T-helper 2 cell treated with Interferon-gamma antibody and Interleukin-4, amounts not matched to agents 5 μg/mL and 100 μg/mL, for 36 hours (primary cell): Measurements from ENCODE around the gene GLB1L.
A peak's percentile ranks its signal among the peaks of the same experiment; 100 is the strongest.
"Not testable (repeated sequence)": the region's sequence is repeated elsewhere in the genome, so short reads cannot be mapped to it uniquely, and the experiment has no call there.

ENCODE experiments used
- DNase-seq: peaks from one replicate; pipeline ENCODE4 v3.0.0; 2021; ENCODE audit warnings: low spot score
- H3K27ac Mint-ChIP-seq: one replicate; pipeline ENCODE4 v1.8.0; 2021; ENCODE audit warnings: mild to moderate bottlenecking, mixed read lengths
- H3K27me3 Mint-ChIP-seq: one replicate; pipeline ENCODE4 v1.8.0; 2021; ENCODE audit warnings: low read depth, mixed read lengths
- H3K36me3 Mint-ChIP-seq: one replicate; pipeline ENCODE4 v1.8.0; 2021; ENCODE audit warnings: low read depth, mixed read lengths
- H3K4me1 Mint-ChIP-seq: one replicate; pipeline ENCODE4 v1.8.0; 2021; ENCODE audit warnings: low read depth, mixed read lengths
- H3K4me3 Mint-ChIP-seq: one replicate; pipeline ENCODE4 v1.8.0; 2022; ENCODE audit warnings: mild to moderate bottlenecking, moderate library complexity, mixed read lengths
- H3K9me3 Mint-ChIP-seq: one replicate; pipeline ENCODE4 v1.8.0; 2021; ENCODE audit warnings: mixed read lengths

The GLB1L gene

GRCh38 chr2:219245148-219245898, at the start of gene GLB1L, which contains the start of gene STK16:
GLB1L (minus strand) TSS chr2:219245444; CDS start chr2:219243573, 1,871 bp downstream.
STK16 (plus strand) TSS chr2:219245479; CDS start chr2:219246000, 521 bp downstream.
- peak; percentile 93 for DNase-seq
- Mint-ChIP-seq H3K4me1 (peaks cover 62% of the 10 kb centered on the region), H3K36me3 (peaks cover 40% of the 10 kb centered on the region), H3K4me3 (peak within 1 kb of the TSS; percentile 98), H3K9me3 (no peaks in the 10 kb centered on the region), H3K27me3 (no peaks in the 10 kb centered on the region), H3K27ac (peak within 1 kb of the TSS; percentile 99)

GRCh38 chr2:219294356-219295351, 49.4 kb upstream of the GLB1L start:
- Mint-ChIP-seq H3K27me3 (peaks cover 10% of the 10 kb centered on the region), H3K27ac (peak overlapping the region; percentile 86), H3K4me3 (peak overlapping the region; percentile 81), H3K36me3 (no peaks in the 10 kb centered on the region), H3K4me1 (peaks cover 13% of the 10 kb centered on the region), H3K9me3 (no peaks in the 10 kb centered on the region)
- DNase-seq, result peak; percentile 86

GRCh38 chr2:219293736-219294231, 48.5 kb upstream of the GLB1L start:
- peak overlapping the region; percentile 86 for H3K27ac Mint-ChIP-seq
- peak overlapping the region; percentile 81 for H3K4me3 Mint-ChIP-seq
- peaks cover 6% of the 10 kb centered on the region for H3K27me3 Mint-ChIP-seq
- H3K4me1 Mint-ChIP-seq, result peaks cover 11% of the 10 kb centered on the region
- H3K9me3 Mint-ChIP-seq, result no peaks in the 10 kb centered on the region
- no peaks in the 10 kb centered on the region for H3K36me3 Mint-ChIP-seq
- DNase-seq, result no peak

- peaks cover 5% of the 10 kb centered on the region for H3K27me3 Mint-ChIP-seq
- H3K36me3 Mint-ChIP-seq, result no peaks in the 10 kb centered on the region
- H3K27ac Mint-ChIP-seq, result no peak overlapping the region
- no peaks in the 10 kb centered on the region for H3K9me3 Mint-ChIP-seq
- no peak for DNase-seq
- H3K4me1 Mint-ChIP-seq, result peaks cover 9% of the 10 kb centered on the region
- H3K4me3 Mint-ChIP-seq, result no peak overlapping the region
These were observed 47.4 kb upstream of the GLB1L start for GRCh38 chr2:219292616-219293015.

- Mint-ChIP-seq H3K9me3 (no peaks in the 10 kb centered on the region), H3K27ac (no peak overlapping the region), H3K4me3 (no peak overlapping the region), H3K4me1 (peaks cover 9% of the 10 kb centered on the region), H3K36me3 (no peaks in the 10 kb centered on the region), H3K27me3 (peaks cover 4% of the 10 kb centered on the region)
- DNase-seq, result no peak
These were observed 46.8 kb upstream of the GLB1L start for GRCh38 chr2:219291910-219292490.

GRCh38 chr2:219291394-219291793, 46.1 kb upstream of the GLB1L start:
- Mint-ChIP-seq H3K27ac (no peak overlapping the region), H3K27me3 (peaks cover 3% of the 10 kb centered on the region), H3K9me3 (no peaks in the 10 kb centered on the region), H3K4me1 (peaks cover 9% of the 10 kb centered on the region), H3K4me3 (no peak overlapping the region), H3K36me3 (no peaks in the 10 kb centered on the region)
- DNase-seq, result no peak

- no peak overlapping the region for H3K4me3 Mint-ChIP-seq
- H3K9me3 Mint-ChIP-seq, result no peaks in the 10 kb centered on the region
- no peak overlapping the region for H3K27ac Mint-ChIP-seq
- peaks cover under 1% of the 10 kb centered on the region for H3K27me3 Mint-ChIP-seq
- peaks cover 9% of the 10 kb centered on the region for H3K4me1 Mint-ChIP-seq
- H3K36me3 Mint-ChIP-seq, result peaks cover 2% of the 10 kb centered on the region
- no peak for DNase-seq
These were observed 45.3 kb upstream of the GLB1L start for GRCh38 chr2:219290381-219291171.

- Mint-ChIP-seq H3K4me3 (no peak overlapping the region), H3K27me3 (no peaks in the 10 kb centered on the region), H3K36me3 (peaks cover 5% of the 10 kb centered on the region), H3K4me1 (peaks cover 6% of the 10 kb centered on the region), H3K9me3 (no peaks in the 10 kb centered on the region), H3K27ac (no peak overlapping the region)
- no peak for DNase-seq
These were observed 44.5 kb upstream of the GLB1L start for GRCh38 chr2:219289537-219290361.

GRCh38 chr2:219289195-219289536, 43.9 kb upstream of the GLB1L start:
- peaks cover 5% of the 10 kb centered on the region for H3K36me3 Mint-ChIP-seq
- peaks cover 3% of the 10 kb centered on the region for H3K4me1 Mint-ChIP-seq
- no peaks in the 10 kb centered on the region for H3K9me3 Mint-ChIP-seq
- H3K27ac Mint-ChIP-seq, result no peak overlapping the region
- no peak for DNase-seq
- H3K27me3 Mint-ChIP-seq, result no peaks in the 10 kb centered on the region
- no peak overlapping the region for H3K4me3 Mint-ChIP-seq

- H3K9me3 Mint-ChIP-seq, result no peaks in the 10 kb centered on the region
- DNase-seq, result no peak
- H3K4me3 Mint-ChIP-seq, result no peak overlapping the region
These were observed 42.5 kb upstream of the GLB1L start for GRCh38 chr2:219287580-219288265.

GRCh38 chr2:219287116-219287440, 41.8 kb upstream of the GLB1L start:
- not testable (repeated sequence) for H3K4me1 Mint-ChIP-seq, DNase-seq

More at GRCh38 chr2:219287580-219288265, 42.5 kb upstream of the GLB1L start:
- H3K27me3 Mint-ChIP-seq, result no peaks in the 10 kb centered on the region
- peaks cover 15% of the 10 kb centered on the region for H3K36me3 Mint-ChIP-seq
- no peak overlapping the region for H3K27ac Mint-ChIP-seq
- H3K4me1 Mint-ChIP-seq, result no peaks in the 10 kb centered on the region

GRCh38 chr2:219286436-219287115, 41.3 kb upstream of the GLB1L start:
- DNase-seq, result no peak
- Mint-ChIP-seq H3K4me3 (no peak overlapping the region), H3K36me3 (peaks cover 15% of the 10 kb centered on the region), H3K9me3 (no peaks in the 10 kb centered on the region), H3K27ac (no peak overlapping the region), H3K27me3 (no peaks in the 10 kb centered on the region), H3K4me1 (no peaks in the 10 kb centered on the region)

More at GRCh38 chr2:219287116-219287440, 41.8 kb upstream of the GLB1L start:
- H3K9me3 Mint-ChIP-seq, H3K4me3 Mint-ChIP-seq, H3K27ac Mint-ChIP-seq, H3K27me3 Mint-ChIP-seq: not testable (repeated sequence)
- peaks cover 15% of the 10 kb centered on the region for H3K36me3 Mint-ChIP-seq
